GM12872 (cell line): Measurements from ENCODE around the gene RERE.

ENCODE experiments used
- TF ChIP-seq, protein P1 (sequence below): IDR thresholded peaks from 3 replicates; pipeline ENCODE4 v1.5.1; 2011; ENCODE audit warnings: low read depth, mild to moderate bottlenecking, low read length, moderate library complexity; ENCODE audit not compliant: insufficient read depth

RERE gene

DNA sequence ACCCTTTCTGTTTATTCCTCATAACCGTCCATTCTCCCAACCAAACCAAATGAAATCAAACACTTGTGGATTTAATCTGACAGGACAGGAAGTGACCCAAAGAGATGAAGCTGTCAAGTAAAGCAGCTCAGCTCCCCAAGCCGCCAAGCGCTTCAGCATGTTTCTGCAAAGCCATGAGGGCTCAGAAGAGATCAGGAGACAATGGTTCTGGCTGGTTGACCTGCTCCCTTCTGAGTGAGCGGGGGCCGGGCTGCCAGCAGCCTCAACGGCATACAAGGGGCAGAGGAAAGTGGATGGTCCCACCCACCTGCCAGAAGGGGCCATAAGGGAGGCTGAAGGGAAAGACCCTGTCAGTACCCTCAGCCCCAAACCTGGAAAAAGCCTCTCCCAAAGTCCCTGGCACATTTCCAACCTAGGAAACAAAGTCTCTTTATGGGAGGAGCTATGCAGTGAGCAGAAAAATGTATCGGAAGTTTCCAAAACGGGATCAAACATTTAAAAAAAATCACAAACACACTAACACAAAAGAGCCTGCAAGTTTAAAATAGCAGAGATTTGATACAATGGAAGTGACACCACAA lies 454.2 kb downstream of the RERE start:
- TF ChIP-seq, protein P1, sequence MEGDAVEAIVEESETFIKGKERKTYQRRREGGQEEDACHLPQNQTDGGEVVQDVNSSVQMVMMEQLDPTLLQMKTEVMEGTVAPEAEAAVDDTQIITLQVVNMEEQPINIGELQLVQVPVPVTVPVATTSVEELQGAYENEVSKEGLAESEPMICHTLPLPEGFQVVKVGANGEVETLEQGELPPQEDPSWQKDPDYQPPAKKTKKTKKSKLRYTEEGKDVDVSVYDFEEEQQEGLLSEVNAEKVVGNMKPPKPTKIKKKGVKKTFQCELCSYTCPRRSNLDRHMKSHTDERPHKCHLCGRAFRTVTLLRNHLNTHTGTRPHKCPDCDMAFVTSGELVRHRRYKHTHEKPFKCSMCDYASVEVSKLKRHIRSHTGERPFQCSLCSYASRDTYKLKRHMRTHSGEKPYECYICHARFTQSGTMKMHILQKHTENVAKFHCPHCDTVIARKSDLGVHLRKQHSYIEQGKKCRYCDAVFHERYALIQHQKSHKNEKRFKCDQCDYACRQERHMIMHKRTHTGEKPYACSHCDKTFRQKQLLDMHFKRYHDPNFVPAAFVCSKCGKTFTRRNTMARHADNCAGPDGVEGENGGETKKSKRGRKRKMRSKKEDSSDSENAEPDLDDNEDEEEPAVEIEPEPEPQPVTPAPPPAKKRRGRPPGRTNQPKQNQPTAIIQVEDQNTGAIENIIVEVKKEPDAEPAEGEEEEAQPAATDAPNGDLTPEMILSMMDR = no peak

DNA sequence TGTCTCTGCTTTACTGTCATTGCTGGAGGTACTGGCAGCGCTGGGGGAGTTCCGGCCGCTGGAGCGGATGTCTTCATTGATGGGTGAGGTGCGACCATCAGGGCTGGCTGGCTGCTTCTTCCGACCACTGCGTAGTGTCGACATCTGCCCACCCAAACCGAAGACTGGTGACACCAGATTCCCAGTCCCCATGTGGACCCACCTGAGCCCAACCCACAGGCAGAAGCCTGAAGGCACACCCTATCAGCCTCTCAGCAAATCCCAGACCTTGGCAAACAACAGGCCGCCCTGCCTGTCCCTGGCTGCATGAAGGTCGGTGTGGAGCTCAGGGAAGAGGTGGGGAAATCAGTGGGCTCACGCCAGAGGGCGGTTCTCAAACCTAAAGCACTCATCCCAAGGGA lies 454.7 kb downstream of the RERE start:
- TF ChIP-seq, protein P1 = no peak

DNA sequence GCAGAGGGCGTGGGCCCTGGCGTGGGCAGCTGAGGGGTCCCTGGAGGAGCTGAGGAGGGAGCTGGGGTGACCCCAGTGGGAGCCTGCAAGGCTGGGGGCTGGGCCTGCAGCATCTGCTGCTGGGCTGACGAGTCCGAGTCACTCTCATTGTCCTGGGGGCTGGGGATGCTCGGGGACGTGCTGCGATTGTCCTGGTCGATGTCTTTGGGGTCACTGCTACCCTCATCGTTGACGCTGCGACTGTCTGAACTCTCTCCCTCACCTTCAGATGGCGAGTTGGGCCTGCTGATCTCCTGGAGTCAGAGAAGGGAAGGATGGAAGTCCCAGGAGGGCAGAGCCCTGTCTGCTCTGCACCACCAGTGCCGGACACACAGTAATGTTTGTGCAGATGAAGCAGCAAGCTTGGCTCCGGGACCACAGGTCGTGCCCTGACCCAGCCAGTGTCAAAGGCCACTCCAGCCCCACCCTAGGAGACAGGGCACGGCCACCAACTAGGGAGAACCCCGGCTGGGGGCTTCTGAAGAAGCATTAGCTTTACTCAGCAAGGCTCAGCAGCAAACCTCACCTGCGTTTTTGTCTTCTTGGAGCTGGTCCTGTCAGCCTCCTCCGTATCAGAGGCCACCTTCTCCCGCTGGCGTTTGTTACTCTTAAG lies 456.1 kb downstream of the RERE start:
- TF ChIP-seq, protein P1 = no peak

DNA sequence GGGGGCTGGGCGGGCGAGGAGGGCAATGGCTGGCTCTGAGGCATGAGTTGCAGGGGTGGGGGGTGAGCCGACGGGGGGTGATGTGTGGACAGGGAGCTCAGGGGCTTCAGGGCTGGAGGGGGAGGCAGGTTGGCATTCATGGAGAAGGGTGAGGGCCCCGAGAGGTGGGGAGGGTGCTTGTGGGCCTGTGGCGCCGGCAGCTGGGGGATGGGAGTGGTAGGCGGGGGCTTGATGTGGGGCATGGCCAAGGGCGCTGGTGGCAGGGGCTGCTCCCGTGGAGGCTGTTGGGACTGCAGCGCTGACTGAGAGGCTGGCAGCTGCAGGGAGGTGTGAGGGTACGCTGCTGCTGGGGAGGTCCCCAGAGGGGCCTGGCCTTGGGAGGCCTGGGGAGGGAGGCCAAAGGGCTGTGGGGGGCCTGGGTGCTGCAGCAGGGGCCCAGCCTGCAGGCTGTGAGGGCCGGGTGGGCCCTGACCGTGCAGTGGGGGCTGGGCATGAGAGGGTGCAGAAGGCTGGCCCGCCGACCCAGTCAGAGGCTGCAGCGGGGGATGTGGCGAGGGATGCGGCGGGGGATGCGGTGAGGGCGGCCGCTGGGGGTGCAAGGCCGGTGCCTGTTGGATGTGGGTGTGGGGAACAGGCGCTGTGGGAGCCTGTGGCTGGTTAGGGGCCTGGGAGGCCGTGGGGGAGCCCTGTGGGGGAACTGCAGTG lies 456.8 kb downstream of the RERE start:
- TF ChIP-seq, protein P1 = no peak

DNA sequence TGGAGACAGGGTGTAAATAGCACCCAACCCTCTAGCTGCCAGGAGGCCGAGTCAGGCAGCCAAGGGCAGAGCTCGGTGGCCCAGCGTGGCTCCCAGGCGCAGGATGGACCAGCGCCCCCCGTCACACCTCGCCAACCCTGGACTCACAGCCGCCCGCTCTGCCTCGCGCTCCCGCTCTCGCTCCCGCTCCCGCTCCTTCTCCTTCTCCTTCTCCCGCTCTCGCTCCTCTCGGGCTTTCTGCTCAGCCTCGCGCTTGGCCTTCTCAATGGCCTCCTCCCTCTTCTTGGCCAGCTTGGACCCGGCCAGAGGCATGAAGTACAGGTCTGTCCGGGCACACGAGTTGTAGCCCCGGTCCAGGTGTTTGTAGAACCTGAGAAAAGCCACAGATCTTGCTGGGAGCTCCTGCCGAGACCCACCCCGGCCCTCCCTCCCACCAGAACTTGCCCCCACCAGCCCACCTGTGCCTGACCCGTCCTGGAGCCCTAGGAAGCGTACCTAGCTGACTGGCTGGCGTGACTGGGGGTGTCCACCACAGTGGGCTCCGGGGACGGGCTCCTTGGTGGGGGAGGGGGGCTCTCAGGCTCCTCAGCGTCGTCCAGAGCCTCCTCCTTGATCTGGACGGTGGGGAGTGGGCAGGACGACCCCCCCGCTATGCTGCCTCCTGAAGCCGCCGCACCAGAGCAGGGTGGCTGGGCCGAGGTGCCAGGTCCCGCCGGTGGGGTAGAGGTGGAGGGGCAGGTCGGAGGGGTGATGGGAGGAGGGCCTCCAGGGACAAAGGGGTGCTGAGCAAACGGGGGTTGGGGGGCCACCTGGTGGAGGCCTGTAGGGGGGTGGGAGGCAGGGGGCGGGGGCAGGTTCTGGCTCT lies 457.6 kb downstream of the RERE start:
- TF ChIP-seq, protein P1 = no peak

DNA sequence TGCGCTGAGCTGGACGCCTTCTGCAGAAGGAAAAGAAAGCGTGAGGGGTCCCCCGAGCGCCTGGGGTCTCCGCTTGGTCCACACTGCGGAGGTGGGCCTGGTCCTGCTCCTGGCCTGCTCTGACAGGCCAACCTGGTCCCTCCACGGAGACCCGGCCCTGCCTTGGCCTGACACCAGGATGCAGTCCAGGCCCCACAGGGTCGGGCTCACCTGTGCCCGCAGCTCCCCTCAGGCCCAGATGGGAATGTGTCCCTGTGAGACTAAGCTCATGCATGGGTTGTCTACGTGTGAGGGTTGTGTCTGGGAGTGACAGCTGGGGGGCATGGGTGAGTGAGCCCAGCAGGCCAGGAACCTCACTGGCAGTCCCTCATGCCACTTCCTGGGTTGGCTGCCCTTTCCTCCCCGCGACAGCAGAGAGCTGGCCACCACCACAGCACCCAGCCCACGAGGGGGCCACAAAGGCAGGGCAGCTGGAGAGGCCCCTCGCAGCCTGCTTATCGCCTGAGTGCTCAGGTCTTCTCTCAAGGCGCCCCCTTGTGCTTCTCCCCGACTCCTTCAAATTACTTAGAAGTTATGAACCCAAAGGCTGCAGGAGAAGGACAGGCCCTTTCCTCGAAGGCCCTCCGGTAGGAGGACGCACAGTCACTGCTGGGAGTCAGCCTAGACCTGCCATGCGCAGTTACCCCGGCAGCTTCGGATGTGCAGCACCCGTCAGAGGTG lies 458.4 kb downstream of the RERE start:
- TF ChIP-seq, protein P1 = no peak
